CD4-positive, alpha-beta T cell treated with Interferon alpha-2 for 1 hour (primary cell): ENCODE measurements around the gene HSPD1.

Experiments
- DNase-seq, 2 donors: peaks; one replicate each; pipeline ENCODE4 v3.0.0-alpha.2; 2020 to 2022

The HSPD1 gene

GRCh38 chr2:197499594-197500502, at the start of gene HSPD1, which contains the start of gene HSPE1:
Gene HSPD1 (minus strand): TSS chr2:197499840. CDS start chr2:197498848, 992 bp downstream.
Gene HSPE1 (plus strand): TSS chr2:197500379. CDS start chr2:197500437, 58 bp downstream.
- peak; percentile 98 to 99 for DNase-seq

- DNase-seq = no peak
Observed at GRCh38 chr2:197548582-197548981, 48.9 kb upstream of the HSPD1 start.

- no peak for DNase-seq
Observed at GRCh38 chr2:197547163-197547900, 47.7 kb upstream of the HSPD1 start.

GRCh38 chr2:197543206-197543605, 43.6 kb upstream of the HSPD1 start:
- no peak for DNase-seq

GRCh38 chr2:197539734-197540133, 40.1 kb upstream of the HSPD1 start:
- no peak for DNase-seq

GRCh38 chr2:197538412-197538811, 38.8 kb upstream of the HSPD1 start:
- DNase-seq = no peak

- no peak for DNase-seq
Observed at GRCh38 chr2:197517150-197517549, 17.5 kb upstream of the HSPD1 start.

- DNase-seq = peak in 1 of 2 donors; percentile 44
Observed at GRCh38 chr2:197516393-197516761, 16.7 kb upstream of the HSPD1 start.

GRCh38 chr2:197515739-197516392, 16.2 kb upstream of the HSPD1 start, which contains the start of gene MOB4:
Gene MOB4 (plus strand): TSS chr2:197516066. CDS start chr2:197516087, 21 bp downstream.
- peak; percentile 93 to 96 for DNase-seq

GRCh38 chr2:197515315-197515738, 15.7 kb upstream of the HSPD1 start:
- DNase-seq = no peak

- peak in 1 of 2 donors; percentile 22 for DNase-seq
Observed at GRCh38 chr2:197514754-197515153, 15.1 kb upstream of the HSPD1 start.

GRCh38 chr2:197513915-197514314, 14.3 kb upstream of the HSPD1 start:
- DNase-seq = no peak

- no peak for DNase-seq
Observed at GRCh38 chr2:197506658-197507057, 7.0 kb upstream of the HSPD1 start.

- DNase-seq = no peak
Observed at GRCh38 chr2:197504512-197504911, 4.9 kb upstream of the HSPD1 start.

- DNase-seq = no peak
Observed at GRCh38 chr2:197504000-197504399, 4.4 kb upstream of the HSPD1 start.

GRCh38 chr2:197502685-197503084, 3.0 kb upstream of the HSPD1 start:
- DNase-seq = no peak

- no peak for DNase-seq
Observed at GRCh38 chr2:197502201-197502600, 2.6 kb upstream of the HSPD1 start.

- DNase-seq = no peak
Observed at GRCh38 chr2:197500503-197501131, 977 bp upstream of the HSPD1 start.

- peak; percentile 46 to 58 for DNase-seq
Observed at GRCh38 chr2:197498937-197499593, 575 bp downstream of the HSPD1 start.

- no peak for DNase-seq
Observed at GRCh38 chr2:197498235-197498936, 1.3 kb downstream of the HSPD1 start.

GRCh38 chr2:197497326-197497725, 2.3 kb downstream of the HSPD1 start:
- no peak for DNase-seq
